CD8-positive, alpha-beta memory T cell (primary cell): ENCODE data around the gene ZMYND12. TPM values are rescaled to one million over a fixed set of nuclear protein-coding genes. Genes with fewer than 3 reads are reported as not detected.

Experiments
- CTCF ChIA-PET: fragments of 350-600 bp; sonication (Branson Sonifier 250); formaldehyde crosslinking; loops from one replicate; lab custom pipeline; 2021; ENCODE audit warnings: antibody characterized with exemption; lab: Charles Lee
- POLR2A ChIA-PET: fragments of 350-600 bp; sonication (Branson Sonifier 250); formaldehyde crosslinking; loops from one replicate; lab custom pipeline; 2021; ENCODE audit warnings: antibody characterized with exemption; lab: Charles Lee
- DNase-seq, 5 donors: peaks; one replicate each; pipeline versions ENCODE4 v3.0.0 to v3.0.0-alpha.2; 2020 to 2022; ENCODE audit warnings: mixed read lengths in 1 of 5
- H3K27ac ChIP-seq: one replicate; pipeline ENCODE4 v1.7.0; 2013; ENCODE audit warnings: low read depth, mild to moderate bottlenecking, low read length, moderate library complexity
- H3K27me3 ChIP-seq: 2 replicates; pipeline ENCODE4 v1.7.0; 2013; ENCODE audit warnings: low read length, mild to moderate bottlenecking; ENCODE audit not compliant: insufficient read depth, poor library complexity, severe bottlenecking
- H3K36me3 ChIP-seq: 2 replicates; pipeline ENCODE4 v1.7.0; 2013; ENCODE audit warnings: mild to moderate bottlenecking, low read length, moderate library complexity; ENCODE audit not compliant: insufficient read depth
- H3K4me1 ChIP-seq: 2 replicates; pipeline ENCODE4 v1.7.0; 2013; ENCODE audit warnings: mild to moderate bottlenecking, low read length, moderate library complexity; ENCODE audit not compliant: insufficient read depth
- H3K4me3 ChIP-seq: 2 replicates; pipeline ENCODE4 v1.7.0; 2013; ENCODE audit warnings: mild to moderate bottlenecking, low read length
- H3K9me3 ChIP-seq: 2 replicates; pipeline ENCODE4 v1.7.0; 2013; ENCODE audit warnings: mild to moderate bottlenecking, low read length
- H3K27ac Mint-ChIP-seq, 8 donors: one replicate each; pipeline ENCODE4 v1.8.0; 2020 to 2021; ENCODE audit warnings: mixed read lengths in 8 of 8, mild to moderate bottlenecking in 6 of 8, inconsistent platforms in 3 of 8, moderate library complexity in 3 of 8
- H3K27me3 Mint-ChIP-seq, 2 donors: one replicate each; pipeline ENCODE4 v1.8.0; 2020 to 2021; ENCODE audit warnings: mixed read lengths in 2 of 2, mild to moderate bottlenecking in 1 of 2, moderate library complexity in 1 of 2
- H3K36me3 Mint-ChIP-seq, 3 donors: one replicate each; pipeline ENCODE4 v1.8.0; 2020 to 2021; ENCODE audit warnings: mixed read lengths in 3 of 3, inconsistent platforms in 1 of 3, mild to moderate bottlenecking in 1 of 3
- H3K4me1 Mint-ChIP-seq, 3 donors: one replicate each; pipeline ENCODE4 v1.8.0; 2020 to 2021; ENCODE audit warnings: mixed read lengths in 3 of 3, inconsistent platforms in 1 of 3, mild to moderate bottlenecking in 1 of 3
- H3K4me3 Mint-ChIP-seq, 7 donors: one replicate each; pipeline ENCODE4 v1.8.0; 2020 to 2021; ENCODE audit warnings: mixed read lengths in 7 of 7, mild to moderate bottlenecking in 6 of 7, moderate library complexity in 4 of 7, inconsistent platforms in 2 of 7
- H3K9me3 Mint-ChIP-seq, 5 donors: one replicate each; pipeline ENCODE4 v1.8.0; 2020 to 2022; ENCODE audit warnings: mixed read lengths in 5 of 5, mild to moderate bottlenecking in 3 of 5, moderate library complexity in 2 of 5, inconsistent platforms in 1 of 5
- polyA plus RNA-seq: library from polyadenylated mRNA; unstranded; fragments of 300-500 nt; fragmentation: Illumina TruSeq; gene quantifications from one replicate; pipeline ENCODE4 v1.2.3, GENCODE V29; 2021
- total RNA-seq, 2 experiments: library from RNA; stranded (reverse); gene quantifications; one replicate each; pipeline ENCODE4 v1.2.3, GENCODE V29; 2021

The ZMYND12 gene
- total and polyA plus RNA-seq, 3 experiments from 2014 or later, result 0.69 to 0.85 TPM; not detected in 1

DNA sequence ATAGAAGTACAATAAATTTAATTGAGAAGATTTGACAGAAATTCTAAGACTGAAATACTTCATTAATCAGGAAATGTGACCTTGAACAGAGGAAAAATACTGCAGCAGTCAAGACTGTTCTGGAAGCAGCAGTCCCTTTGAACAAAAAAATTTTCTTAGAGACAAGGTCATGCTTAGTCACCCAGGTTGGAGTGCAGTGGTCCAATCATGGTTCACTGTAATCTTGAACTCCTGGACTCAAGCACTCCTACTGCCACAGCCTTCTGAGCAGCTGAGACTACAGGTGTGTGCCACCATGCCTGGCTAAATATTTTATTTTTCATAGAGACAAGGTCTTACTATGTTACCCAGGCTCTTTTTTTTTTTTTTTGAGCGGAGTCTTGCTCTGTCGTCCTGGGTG is 5.4 kb upstream of the ZMYND12 start:
- Mint-ChIP-seq H3K4me3 (peak overlapping the region in 1 of 7 donors; percentile 18), H3K9me3 (no peaks in the 10 kb centered on the region), H3K27me3 (no peaks in the 10 kb centered on the region), H3K27ac (peak overlapping the region; percentile 51 to 99 (median 84)), H3K36me3 (peaks cover 0 to 58% (median 9%) of the 10 kb centered on the region in 3 donors), H3K4me1 (peaks cover 57 to 64% (median 60%) of the 10 kb centered on the region in 3 donors)
- Histone ChIP-seq H3K4me3 (no peak overlapping the region), H3K36me3 (peaks cover 25% of the 10 kb centered on the region), H3K4me1 (peaks cover 35% of the 10 kb centered on the region), H3K27me3 (no peaks in the 10 kb centered on the region), H3K27ac (no peak overlapping the region), H3K9me3 (no peaks in the 10 kb centered on the region)
- no peak for DNase-seq
- CTCF ChIA-PET, result no interaction called here
- POLR2A ChIA-PET, result no interaction called here

DNA sequence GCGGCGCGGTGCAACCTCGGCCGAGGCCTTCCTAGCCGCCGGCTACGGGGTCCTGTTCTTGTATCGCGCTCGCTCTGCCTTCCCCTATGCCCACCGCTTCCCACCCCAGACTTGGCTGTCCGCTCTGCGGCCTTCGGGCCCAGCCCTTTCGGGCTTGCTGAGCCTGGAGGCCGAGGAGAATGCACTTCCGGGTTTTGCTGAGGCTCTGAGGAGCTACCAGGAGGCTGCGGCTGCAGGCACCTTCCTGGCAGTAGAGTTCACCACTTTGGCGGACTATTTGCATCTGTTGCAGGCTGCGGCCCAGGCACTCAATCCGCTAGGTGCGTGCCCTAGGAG is 900 bp upstream of the ZMYND12 start:
- Mint-ChIP-seq H3K36me3 (peaks cover 0 to 55% (median 9%) of the 10 kb centered on the region in 3 donors), H3K27ac (peak overlapping the region; percentile 97 to 100 (median 98)), H3K27me3 (peaks cover 0 to 4% of the 10 kb centered on the region in 2 donors), H3K4me1 (peaks cover 38 to 51% (median 43%) of the 10 kb centered on the region in 3 donors), H3K4me3 (peak overlapping the region; percentile 85 to 99 (median 92)), H3K9me3 (no peaks in the 10 kb centered on the region)
- Histone ChIP-seq H3K36me3 (peaks cover 25% of the 10 kb centered on the region), H3K4me1 (peaks cover 27% of the 10 kb centered on the region), H3K9me3 (no peaks in the 10 kb centered on the region), H3K4me3 (peak overlapping the region; percentile 95), H3K27ac (peak overlapping the region; percentile 99), H3K27me3 (no peaks in the 10 kb centered on the region)
- ChIA-PET CTCF (interaction anchor here (1.6 kb wide), 1 partner anchor 497 kb away, joined by 3 read pairs; no protein-coding TSS in a partner anchor), POLR2A (interaction anchor here (0.6 to 0.8 kb wide), 4 partner anchors 202 to 1094 kb away, joined by 3 read pairs; partner anchors contain the start of genes PPIH and YBX1)
- DNase-seq, result peak in 3 of 5 donors; percentile 44 to 78 (median 52)

GRCh38 chr1:42454403-42454802 is 1.4 kb downstream of the ZMYND12 start:
- ChIA-PET POLR2A (interaction anchor here (0.7 kb wide), 1 partner anchor 281 kb away, joined by 3 read pairs; no protein-coding TSS in a partner anchor), CTCF (interaction anchor here (0.7 kb wide), 1 partner anchor 10 kb away, joined by 4 read pairs; no protein-coding TSS in a partner anchor)
- no peak overlapping the region for H3K27ac ChIP-seq
- Mint-ChIP-seq H3K9me3 (no peaks in the 10 kb centered on the region), H3K27me3 (peaks cover 0 to 4% of the 10 kb centered on the region in 2 donors), H3K4me3 (peak overlapping the region in 4 of 7 donors; percentile 43 to 73 (median 53)), H3K4me1 (peaks cover 24 to 35% (median 29%) of the 10 kb centered on the region in 3 donors), H3K36me3 (peaks cover 0 to 34% (median 6%) of the 10 kb centered on the region in 3 donors), H3K27ac (peak overlapping the region in 6 of 8 donors; percentile 42 to 98 (median 86))
- peaks cover 27% of the 10 kb centered on the region for H3K4me1 ChIP-seq
- no peaks in the 10 kb centered on the region for H3K27me3 ChIP-seq
- no peak for DNase-seq
- peaks cover 13% of the 10 kb centered on the region for H3K36me3 ChIP-seq
- no peak overlapping the region for H3K4me3 ChIP-seq
- H3K9me3 ChIP-seq, result no peaks in the 10 kb centered on the region

- Mint-ChIP-seq H3K4me3 (peak overlapping the region in 1 of 7 donors; percentile 70), H3K27me3 (peaks cover 0 to 4% of the 10 kb centered on the region in 2 donors), H3K36me3 (peaks cover 0 to 25% (median 6%) of the 10 kb centered on the region in 3 donors), H3K9me3 (no peaks in the 10 kb centered on the region), H3K4me1 (peaks cover 18 to 27% (median 22%) of the 10 kb centered on the region in 3 donors), H3K27ac (peak overlapping the region in 1 of 8 donors; percentile 89)
- Histone ChIP-seq H3K4me3 (no peak overlapping the region), H3K9me3 (no peaks in the 10 kb centered on the region), H3K27ac (no peak overlapping the region), H3K4me1 (peaks cover 23% of the 10 kb centered on the region), H3K36me3 (peaks cover 5% of the 10 kb centered on the region), H3K27me3 (no peaks in the 10 kb centered on the region)
- ChIA-PET POLR2A (no interaction called here), CTCF (no interaction called here)
- DNase-seq, result no peak
Measured at GRCh38 chr1:42453386-42453785, 2.4 kb downstream of the ZMYND12 start.

DNA sequence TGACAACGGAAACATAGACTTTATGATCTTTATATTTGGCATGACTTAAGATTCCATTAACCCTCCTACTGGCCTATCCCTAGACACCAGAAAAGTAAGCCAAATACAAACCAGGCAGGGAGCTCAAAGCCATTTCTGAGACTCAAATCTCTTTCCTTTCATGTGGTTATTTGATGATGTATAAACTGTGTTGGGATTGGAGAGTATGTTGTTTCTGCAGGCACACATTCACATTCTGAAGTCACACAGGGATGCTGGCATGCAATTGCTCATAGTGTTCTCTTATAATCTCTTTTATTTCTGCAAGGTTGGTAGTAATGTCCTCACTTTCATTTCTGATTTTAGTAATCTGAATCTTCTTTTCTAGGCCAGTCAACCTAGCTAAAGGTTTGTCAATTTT is 5.8 kb downstream of the ZMYND12 start:
- H3K36me3 Mint-ChIP-seq, result no peaks in the 10 kb centered on the region
- Histone ChIP-seq H3K4me1 (no peaks in the 10 kb centered on the region), H3K9me3 (no peaks in the 10 kb centered on the region), H3K36me3 (no peaks in the 10 kb centered on the region), H3K27ac (no peak overlapping the region), H3K27me3 (no peaks in the 10 kb centered on the region), H3K4me3 (no peak overlapping the region)
- no peak overlapping the region for H3K4me3 Mint-ChIP-seq
- no peaks in the 10 kb centered on the region for H3K9me3 Mint-ChIP-seq
- CTCF ChIA-PET, result no interaction called here
- no peak for DNase-seq
- H3K4me1 Mint-ChIP-seq, result no peaks in the 10 kb centered on the region
- H3K27ac Mint-ChIP-seq, result no peak overlapping the region
- peaks cover 0 to 4% of the 10 kb centered on the region in 2 donors for H3K27me3 Mint-ChIP-seq
- POLR2A ChIA-PET, result no interaction called here

DNA sequence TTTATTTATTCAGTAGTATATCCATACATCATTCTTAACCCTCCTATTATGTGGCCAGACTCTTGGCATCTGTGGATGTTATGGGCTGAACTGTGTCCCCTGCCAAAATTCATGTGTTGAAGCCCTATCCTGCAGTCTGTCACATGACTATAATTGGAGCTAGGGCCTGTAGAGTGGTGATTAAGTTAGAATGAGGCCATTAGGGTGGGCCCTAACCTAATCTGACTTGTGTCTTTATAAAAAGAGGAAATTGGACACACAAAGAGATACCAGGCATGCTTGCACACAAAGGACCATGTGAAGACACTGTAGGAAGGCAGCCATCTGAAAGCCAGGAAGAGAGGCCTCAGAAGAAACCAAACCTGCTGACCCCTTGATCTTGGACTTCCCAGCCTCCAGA is 6.6 kb downstream of the ZMYND12 start:
- no peaks in the 10 kb centered on the region for H3K9me3 Mint-ChIP-seq
- no peak overlapping the region for H3K4me3 Mint-ChIP-seq
- ChIA-PET POLR2A (no interaction called here), CTCF (no interaction called here)
- H3K4me1 ChIP-seq, result no peaks in the 10 kb centered on the region
- no peak overlapping the region for H3K4me3 ChIP-seq
- H3K27me3 ChIP-seq, result no peaks in the 10 kb centered on the region
- H3K27me3 Mint-ChIP-seq, result no peaks in the 10 kb centered on the region
- no peak overlapping the region for H3K27ac ChIP-seq
- no peaks in the 10 kb centered on the region for H3K4me1 Mint-ChIP-seq
- H3K27ac Mint-ChIP-seq, result no peak overlapping the region
- no peaks in the 10 kb centered on the region for H3K9me3 ChIP-seq
- no peak for DNase-seq
- H3K36me3 Mint-ChIP-seq, result no peaks in the 10 kb centered on the region
- no peaks in the 10 kb centered on the region for H3K36me3 ChIP-seq

- Mint-ChIP-seq H3K4me1 (no peaks in the 10 kb centered on the region), H3K27ac (no peak overlapping the region), H3K9me3 (no peaks in the 10 kb centered on the region), H3K4me3 (no peak overlapping the region), H3K27me3 (peaks cover 3 to 8% of the 10 kb centered on the region in 2 donors), H3K36me3 (no peaks in the 10 kb centered on the region)
- H3K9me3 ChIP-seq, result no peaks in the 10 kb centered on the region
- no peak overlapping the region for H3K4me3 ChIP-seq
- CTCF ChIA-PET, result no interaction called here
- H3K36me3 ChIP-seq, result no peaks in the 10 kb centered on the region
- H3K4me1 ChIP-seq, result no peaks in the 10 kb centered on the region
- DNase-seq, result no peak
- no peaks in the 10 kb centered on the region for H3K27me3 ChIP-seq
- POLR2A ChIA-PET, result no interaction called here
- H3K27ac ChIP-seq, result no peak overlapping the region
Measured at GRCh38 chr1:42442662-42443061, 13.2 kb downstream of the ZMYND12 start.

DNA sequence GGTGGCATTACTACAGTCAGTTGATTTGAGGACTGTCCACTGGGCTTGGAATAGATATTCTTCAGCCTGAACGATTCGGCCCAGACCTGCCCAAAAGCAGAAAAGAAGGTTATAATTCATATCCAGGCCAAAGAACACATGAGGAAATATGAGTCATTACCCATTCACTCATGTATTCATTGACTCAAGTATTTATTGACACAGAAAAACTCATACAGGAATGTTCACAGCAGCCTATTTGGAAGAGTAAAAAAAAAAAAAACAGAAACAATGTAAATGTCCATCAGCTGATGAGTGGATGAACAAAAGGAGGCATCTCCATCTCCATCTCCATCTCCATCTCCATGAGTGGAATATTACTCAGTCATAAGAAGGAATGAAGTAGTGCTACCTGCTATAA is 15.9 kb downstream of the ZMYND12 start:
- ChIA-PET CTCF (no interaction called here), POLR2A (no interaction called here)
- no peak overlapping the region for H3K27ac ChIP-seq
- Mint-ChIP-seq H3K27ac (no peak overlapping the region), H3K4me1 (no peaks in the 10 kb centered on the region), H3K36me3 (no peaks in the 10 kb centered on the region), H3K4me3 (no peak overlapping the region), H3K27me3 (peaks cover 3 to 13% of the 10 kb centered on the region in 2 donors), H3K9me3 (no peaks in the 10 kb centered on the region)
- no peaks in the 10 kb centered on the region for H3K4me1 ChIP-seq
- no peak for DNase-seq
- H3K4me3 ChIP-seq, result no peak overlapping the region
- no peaks in the 10 kb centered on the region for H3K36me3 ChIP-seq
- no peaks in the 10 kb centered on the region for H3K9me3 ChIP-seq
- no peaks in the 10 kb centered on the region for H3K27me3 ChIP-seq
